GM12875 (cell line): ENCODE measurements around the gene ARNT2.

Source experiments
- H3K4me3 ChIP-seq: one replicate; pipeline ENCODE4 v1.5.1; 2011; ENCODE audit warnings: low read depth, low read length, control low read depth
- TF ChIP-seq, protein P1 (sequence below): IDR thresholded peaks from 2 replicates; pipeline ENCODE4 v1.5.1; 2011; ENCODE audit warnings: low read depth, mild to moderate bottlenecking, control low read depth, inconsistent platforms, low read length, moderate library complexity, borderline replicate concordance; ENCODE audit not compliant: insufficient read depth

ARNT2 gene

DNA sequence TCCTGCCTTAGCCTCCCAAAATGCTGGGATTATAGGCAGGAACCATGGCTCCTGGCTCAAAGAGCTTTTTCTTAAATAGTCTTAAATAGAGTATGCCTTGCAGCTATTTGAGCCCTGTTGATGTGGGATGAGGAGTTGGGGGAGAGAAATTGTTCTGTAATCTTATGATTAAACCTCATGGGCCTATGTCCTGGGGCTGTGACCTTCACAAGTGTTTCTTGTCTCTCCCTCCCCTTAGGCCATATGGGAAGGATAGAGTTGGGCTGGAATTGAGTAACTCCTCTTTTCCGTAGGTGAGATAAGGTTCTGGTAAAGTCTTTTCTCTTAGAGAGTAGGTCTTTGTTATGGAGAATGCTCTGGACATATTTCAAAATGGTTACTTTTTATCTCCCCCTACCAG, 114.3 kb downstream of the ARNT2 start:
- TF ChIP-seq, protein P1, sequence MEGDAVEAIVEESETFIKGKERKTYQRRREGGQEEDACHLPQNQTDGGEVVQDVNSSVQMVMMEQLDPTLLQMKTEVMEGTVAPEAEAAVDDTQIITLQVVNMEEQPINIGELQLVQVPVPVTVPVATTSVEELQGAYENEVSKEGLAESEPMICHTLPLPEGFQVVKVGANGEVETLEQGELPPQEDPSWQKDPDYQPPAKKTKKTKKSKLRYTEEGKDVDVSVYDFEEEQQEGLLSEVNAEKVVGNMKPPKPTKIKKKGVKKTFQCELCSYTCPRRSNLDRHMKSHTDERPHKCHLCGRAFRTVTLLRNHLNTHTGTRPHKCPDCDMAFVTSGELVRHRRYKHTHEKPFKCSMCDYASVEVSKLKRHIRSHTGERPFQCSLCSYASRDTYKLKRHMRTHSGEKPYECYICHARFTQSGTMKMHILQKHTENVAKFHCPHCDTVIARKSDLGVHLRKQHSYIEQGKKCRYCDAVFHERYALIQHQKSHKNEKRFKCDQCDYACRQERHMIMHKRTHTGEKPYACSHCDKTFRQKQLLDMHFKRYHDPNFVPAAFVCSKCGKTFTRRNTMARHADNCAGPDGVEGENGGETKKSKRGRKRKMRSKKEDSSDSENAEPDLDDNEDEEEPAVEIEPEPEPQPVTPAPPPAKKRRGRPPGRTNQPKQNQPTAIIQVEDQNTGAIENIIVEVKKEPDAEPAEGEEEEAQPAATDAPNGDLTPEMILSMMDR = no peak
- no peak overlapping the region for H3K4me3 ChIP-seq

DNA sequence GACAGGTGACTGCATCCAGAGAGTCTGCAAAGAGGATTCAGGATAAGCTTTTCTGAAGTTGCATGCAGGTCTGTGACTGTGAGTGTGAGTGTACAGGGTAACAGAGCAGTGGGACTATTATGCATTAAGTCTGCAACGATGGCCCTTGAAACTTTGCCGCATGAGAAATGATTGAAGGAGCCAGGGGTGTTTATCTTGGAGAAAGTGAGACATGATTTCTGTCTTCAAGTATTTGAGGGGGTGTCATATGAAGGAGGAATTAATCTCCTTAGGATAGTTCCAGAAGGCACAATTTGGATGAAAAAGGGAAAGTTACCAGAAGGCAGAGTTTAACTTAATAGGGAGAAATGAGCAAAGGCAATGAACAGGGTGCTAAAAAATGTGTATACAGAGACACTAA, 119.6 kb downstream of the ARNT2 start:
- TF ChIP-seq, protein P1 = no peak

DNA sequence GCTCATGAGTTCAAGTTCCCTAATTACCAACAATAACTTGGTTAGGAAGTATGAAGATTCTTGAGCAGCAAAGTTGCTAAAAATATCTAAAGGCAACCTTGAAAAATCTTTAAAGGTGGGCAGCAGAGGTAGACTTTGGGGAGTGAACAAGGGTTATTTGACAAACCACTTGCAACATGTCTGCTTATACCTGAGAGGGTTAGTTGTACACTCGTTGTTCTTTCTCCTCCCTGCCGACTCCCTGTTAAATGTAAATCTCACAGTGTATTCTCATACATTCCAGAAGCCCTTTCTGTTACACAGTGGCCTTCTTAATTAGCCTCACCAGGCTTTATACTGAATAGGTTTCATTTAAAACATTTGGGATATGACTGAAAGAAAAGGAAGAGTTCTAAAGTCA, 121.7 kb downstream of the ARNT2 start:
- H3K4me3 ChIP-seq = no peak overlapping the region
- TF ChIP-seq, protein P1 = no peak

More for the DNA sequence above, 119.6 kb downstream of the ARNT2 start:
- no peak overlapping the region for H3K4me3 ChIP-seq

DNA sequence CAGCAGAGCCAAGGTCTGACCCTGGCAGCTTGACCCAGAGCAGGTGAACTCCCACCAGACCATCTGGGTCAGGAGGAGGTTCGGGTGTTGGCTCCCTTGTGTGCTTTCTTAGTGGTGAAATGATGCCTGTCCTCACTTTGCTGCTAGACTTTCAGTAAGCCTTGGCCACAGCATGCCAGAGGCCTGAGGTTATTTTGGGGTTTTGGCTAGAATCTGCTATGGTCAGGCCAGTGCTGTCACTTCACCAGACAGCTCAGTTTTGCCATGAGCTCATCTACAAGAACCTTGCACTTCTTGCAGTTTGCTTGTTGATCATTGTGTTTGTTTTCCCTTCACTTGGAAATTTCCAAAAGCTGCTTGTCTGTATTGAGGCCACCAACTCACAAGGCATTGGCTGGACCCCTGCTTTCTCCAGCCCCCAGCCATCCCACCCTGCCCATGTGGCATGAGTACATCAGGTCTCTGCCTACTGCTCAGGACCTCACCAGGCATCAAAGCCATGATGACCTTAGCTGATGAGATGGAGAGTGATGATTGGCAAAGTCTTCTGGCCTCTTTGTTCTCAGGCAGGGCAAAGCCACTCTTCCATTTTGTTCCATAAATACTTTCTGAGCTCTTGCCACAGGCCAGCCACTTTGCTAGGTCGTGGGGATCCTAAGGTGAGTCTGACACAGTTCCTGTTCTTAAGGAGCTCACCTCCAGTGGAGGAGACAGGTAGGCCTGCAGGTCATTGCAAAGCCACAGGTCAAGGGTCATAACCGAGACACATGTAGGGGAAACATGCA, 122.6 kb downstream of the ARNT2 start:
- TF ChIP-seq, protein P1 = no peak
- no peak overlapping the region for H3K4me3 ChIP-seq

DNA sequence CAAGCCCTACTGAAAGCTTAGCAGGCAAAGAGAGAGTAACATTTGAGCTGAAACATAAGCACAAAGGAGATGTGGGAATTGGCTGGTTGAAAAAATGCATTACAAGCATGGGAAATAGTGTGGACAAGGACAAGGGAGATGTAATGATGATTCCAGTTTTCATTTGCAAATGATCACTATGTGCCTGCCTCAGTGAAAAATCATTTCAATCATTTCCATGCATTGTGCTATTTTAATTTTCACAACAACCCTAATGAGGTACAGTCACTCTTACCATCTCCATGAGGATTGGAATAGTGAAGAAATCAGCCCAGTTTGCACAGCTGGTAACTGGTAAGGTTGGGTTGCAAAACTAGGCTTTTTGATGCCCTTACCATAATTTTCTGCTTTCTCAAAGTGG, 123.2 kb downstream of the ARNT2 start:
- H3K4me3 ChIP-seq = no peak overlapping the region
- TF ChIP-seq, protein P1 = no peak

DNA sequence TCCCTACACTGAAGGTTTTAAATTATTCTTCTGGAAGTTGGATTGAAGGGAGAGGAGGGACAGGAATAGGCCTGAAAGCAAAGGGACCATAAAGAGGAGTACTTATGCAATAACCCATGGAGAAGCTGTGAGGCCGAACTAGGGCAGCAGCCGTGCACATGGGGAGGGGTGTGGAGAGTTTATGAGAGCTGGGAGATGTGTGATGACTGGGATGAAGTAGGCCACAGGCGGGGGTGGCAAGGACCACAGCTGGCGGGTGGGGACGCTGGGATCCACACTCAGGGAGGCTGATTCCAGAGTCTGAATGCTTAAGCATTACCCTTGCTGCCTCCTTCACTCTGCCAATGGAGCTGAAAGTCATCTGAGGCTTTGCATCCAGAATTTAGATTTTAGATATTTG, 123.8 kb downstream of the ARNT2 start:
- no peak overlapping the region for H3K4me3 ChIP-seq
- TF ChIP-seq, protein P1 = no peak

DNA sequence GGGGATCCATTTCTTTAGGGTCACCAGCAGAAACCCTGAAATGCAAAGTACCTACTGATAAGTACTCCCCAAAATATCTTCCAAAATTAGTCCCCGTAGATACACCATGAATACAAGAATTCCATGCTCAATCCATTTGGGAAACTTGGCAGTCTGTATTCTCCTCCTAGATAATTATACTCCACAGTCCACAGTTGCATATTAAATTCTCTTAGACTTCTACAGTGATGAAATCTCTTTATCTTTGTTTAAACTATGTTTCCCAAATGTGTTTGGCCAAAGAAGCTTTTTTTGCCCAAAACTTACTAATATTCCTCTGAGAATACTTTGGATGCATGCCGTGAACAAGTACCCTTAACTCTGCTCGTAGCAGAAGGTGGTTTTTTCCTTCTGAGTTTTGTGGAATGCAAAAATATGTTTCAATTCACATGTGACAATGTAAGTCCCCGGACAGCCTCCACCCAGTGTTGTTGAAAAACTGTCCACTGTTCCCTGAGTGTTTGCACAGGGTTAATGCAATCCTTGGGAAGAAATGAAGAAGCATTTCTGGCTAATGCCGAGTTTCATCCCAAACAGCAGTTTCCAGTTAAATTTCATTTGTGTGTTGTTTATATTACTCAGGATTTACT, 126.7 kb downstream of the ARNT2 start:
- TF ChIP-seq, protein P1 = no peak
- no peak overlapping the region for H3K4me3 ChIP-seq
